Suppressor macrophage (primary cell): ENCODE data around the gene MAN2A1.

Experiments
- DNase-seq, 4 experiments: peaks; one replicate each; pipeline ENCODE4 v3.0.0-alpha.2; 2020 to 2022

Gene MAN2A1

GRCh38 chr5:109682383-109682782 is 7.3 kb upstream of the MAN2A1 start:
- no peak for DNase-seq

GRCh38 chr5:109685916-109686315 is 3.8 kb upstream of the MAN2A1 start:
- no peak for DNase-seq

- peak in 3 of 4 experiments; percentile 67 to 84 (median 70) for DNase-seq
Measured at GRCh38 chr5:109688630-109688969, 1.1 kb upstream of the MAN2A1 start.

GRCh38 chr5:109688970-109689739 is 572 bp upstream of the MAN2A1 start:
- DNase-seq = peak; percentile 97 to 99 (median 98)

GRCh38 chr5:109690242-109690974 is 681 bp downstream of the MAN2A1 start:
- peak; percentile 8 to 55 (median 38) for DNase-seq

GRCh38 chr5:109690975-109691574 is 1.3 kb downstream of the MAN2A1 start:
- DNase-seq = peak; percentile 69 to 80 (median 78)

GRCh38 chr5:109691996-109692395 is 2.3 kb downstream of the MAN2A1 start:
- peak; percentile 28 to 72 (median 55) for DNase-seq

GRCh38 chr5:109692852-109693251 is 3.1 kb downstream of the MAN2A1 start:
- no peak for DNase-seq

- DNase-seq = no peak
Measured at GRCh38 chr5:109693535-109694400, 4.0 kb downstream of the MAN2A1 start.

- DNase-seq = peak in 2 of 4 experiments; percentile 21 to 47
Measured at GRCh38 chr5:109694451-109694891, 4.7 kb downstream of the MAN2A1 start.

- peak in 2 of 4 experiments; percentile 34 to 55 for DNase-seq
Measured at GRCh38 chr5:109695005-109695926, 5.5 kb downstream of the MAN2A1 start.

- DNase-seq = peak in 1 of 4 experiments; percentile 16
Measured at GRCh38 chr5:109697339-109697738, 7.6 kb downstream of the MAN2A1 start.

GRCh38 chr5:109700516-109701153 is 10.9 kb downstream of the MAN2A1 start:
- no peak for DNase-seq

GRCh38 chr5:109701252-109701651 is 11.5 kb downstream of the MAN2A1 start:
- no peak for DNase-seq

- no peak for DNase-seq
Measured at GRCh38 chr5:109701792-109702191, 12.1 kb downstream of the MAN2A1 start.

- DNase-seq = no peak
Measured at GRCh38 chr5:109703166-109703565, 13.4 kb downstream of the MAN2A1 start.

GRCh38 chr5:109703829-109704228 is 14.1 kb downstream of the MAN2A1 start:
- no peak for DNase-seq

- DNase-seq = no peak
Measured at GRCh38 chr5:109704282-109704952, 14.7 kb downstream of the MAN2A1 start.

GRCh38 chr5:109705596-109705995 is 15.9 kb downstream of the MAN2A1 start:
- no peak for DNase-seq

GRCh38 chr5:109706095-109706494 is 16.4 kb downstream of the MAN2A1 start:
- DNase-seq = no peak
